Astrocyte (in vitro differentiated cells and primary cell): ENCODE results near the gene KCNJ5.

Experiments
- CTCF ChIP-seq: IDR thresholded peaks from 2 replicates; pipeline ENCODE4 v1.5.1; 2011; ENCODE audit warnings: low read depth, mild to moderate bottlenecking, inconsistent platforms, low read length, moderate library complexity; ENCODE audit not compliant: insufficient read depth
- EZH2 ChIP-seq: IDR thresholded peaks from 2 replicates; pipeline ENCODE4 v1.6.1; 2012; ENCODE audit warnings: mild to moderate bottlenecking, low read length, inconsistent platforms; ENCODE audit not compliant: insufficient read depth

- TF ChIP-seq CTCF (no peak), EZH2 (no peak)
Measured at GRCh38 chr11:128895526-128895925, 4.4 kb downstream of the KCNJ5 start.
